Lower leg skin (tissue), 3 donors: ENCODE measurements around the gene F2RL2.

Source experiments
- POLR2A ChIP-seq, 2 donors: fragments of 450-650 bp; IDR thresholded peaks; one replicate each; pipeline ENCODE4 v1.6.1; 2016 to 2017; ENCODE audit warnings: antibody characterized with exemption in 2 of 2, mild to moderate bottlenecking in 1 of 2, moderate library complexity in 1 of 2
- TF ChIP-seq, protein P1 (sequence below), 3 donors: fragments of 450-650 bp; IDR thresholded peaks; one replicate each; pipeline ENCODE4 v1.5.1; 2016; ENCODE audit warnings: antibody characterized with exemption in 3 of 3, mild to moderate bottlenecking in 3 of 3, moderate library complexity in 2 of 3

DNA sequence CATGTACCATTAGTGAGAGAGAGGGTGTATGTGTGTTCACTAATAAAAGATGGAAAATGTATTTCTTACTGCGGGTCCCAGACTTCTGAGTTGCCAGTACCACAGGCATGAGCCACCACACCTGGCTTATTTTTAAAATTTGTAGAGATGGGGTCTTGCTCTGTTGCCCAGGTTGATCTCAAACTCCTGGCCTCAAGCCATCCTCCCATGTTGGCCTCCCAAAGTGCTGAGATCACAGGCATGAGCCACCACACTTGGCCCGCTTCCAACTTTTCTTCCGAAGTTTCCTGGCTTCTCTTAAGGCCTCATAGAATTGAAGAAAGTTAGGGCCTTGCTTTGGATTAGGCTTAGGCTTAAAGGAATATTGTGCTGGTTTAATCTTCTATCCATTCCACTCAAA lies 40.4 kb upstream of the F2RL2 start:
- TF ChIP-seq, protein P1, sequence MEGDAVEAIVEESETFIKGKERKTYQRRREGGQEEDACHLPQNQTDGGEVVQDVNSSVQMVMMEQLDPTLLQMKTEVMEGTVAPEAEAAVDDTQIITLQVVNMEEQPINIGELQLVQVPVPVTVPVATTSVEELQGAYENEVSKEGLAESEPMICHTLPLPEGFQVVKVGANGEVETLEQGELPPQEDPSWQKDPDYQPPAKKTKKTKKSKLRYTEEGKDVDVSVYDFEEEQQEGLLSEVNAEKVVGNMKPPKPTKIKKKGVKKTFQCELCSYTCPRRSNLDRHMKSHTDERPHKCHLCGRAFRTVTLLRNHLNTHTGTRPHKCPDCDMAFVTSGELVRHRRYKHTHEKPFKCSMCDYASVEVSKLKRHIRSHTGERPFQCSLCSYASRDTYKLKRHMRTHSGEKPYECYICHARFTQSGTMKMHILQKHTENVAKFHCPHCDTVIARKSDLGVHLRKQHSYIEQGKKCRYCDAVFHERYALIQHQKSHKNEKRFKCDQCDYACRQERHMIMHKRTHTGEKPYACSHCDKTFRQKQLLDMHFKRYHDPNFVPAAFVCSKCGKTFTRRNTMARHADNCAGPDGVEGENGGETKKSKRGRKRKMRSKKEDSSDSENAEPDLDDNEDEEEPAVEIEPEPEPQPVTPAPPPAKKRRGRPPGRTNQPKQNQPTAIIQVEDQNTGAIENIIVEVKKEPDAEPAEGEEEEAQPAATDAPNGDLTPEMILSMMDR (IDR thresholded peaks at IDR 0.05), result no peak
- TF ChIP-seq POLR2A (IDR thresholded peaks at IDR 0.05), result no peak
